Esophagus squamous epithelium (tissue), 5 donors: Measurements from ENCODE around the gene TLE6. TPM values are rescaled to one million over a fixed set of nuclear protein-coding genes. Genes with fewer than 3 reads are reported as not detected.

Experiments used
- DNase-seq: peaks from one replicate; lab custom pipeline; 2025; lab: John Stamatoyannopoulos, UW
- H3K27ac ChIP-seq, 4 donors: fragments of 200-600 bp; sonication (generic); one replicate each; pipeline ENCODE4 v1.5.1; 2016 to 2019; ENCODE audit warnings: mild to moderate bottlenecking in 1 of 4
- H3K27me3 ChIP-seq, 4 donors: fragments of 200-600 bp; sonication (generic); 1 replicate in 3 of 4; 2 replicates in 1 of 4; pipeline versions ENCODE4 v1.5.1 to v1.6.0; 2017 to 2021; ENCODE audit warnings: antibody characterized with exemption in 1 of 4
- H3K36me3 ChIP-seq, 3 donors: fragments of 200-600 bp; sonication (generic); one replicate each; pipeline ENCODE4 v1.5.1; 2016 to 2019
- H3K4me1 ChIP-seq, 3 donors: fragments of 200-600 bp; sonication (generic); one replicate each; pipeline ENCODE4 v1.5.1; 2017 to 2019
- H3K4me3 ChIP-seq, 4 donors: fragments of 200-600 bp; sonication (generic); 1 replicate in 3 of 4; 2 replicates in 1 of 4; pipeline ENCODE4 v1.5.1; 2016 to 2019; ENCODE audit warnings: mild to moderate bottlenecking in 2 of 4, moderate library complexity in 1 of 4
- H3K9me3 ChIP-seq, 3 donors: fragments of 200-600 bp; sonication (generic); one replicate each; pipeline ENCODE4 v1.5.1; 2016 to 2019
- POLR2A ChIP-seq, 4 donors: fragments of 450-650 bp; IDR thresholded peaks; one replicate each; pipeline ENCODE4 v1.6.1; 2017; ENCODE audit warnings: antibody characterized with exemption in 4 of 4, mild to moderate bottlenecking in 4 of 4, moderate library complexity in 3 of 4
- WGBS, 2 donors: methylation state at CpG; one replicate each; pipeline ENCODE4 v1.1.5; 2018; 5-methylcytosine and 5-hydroxymethylcytosine counted together
- intact Hi-C: fragments of 100-400 bp; cut with DNase I; formaldehyde crosslinking; loops from one replicate; pipeline ENCODE4 v1.15.0; 2022
- total RNA-seq, 4 donors: library from RNA; depleted of rRNA; stranded (reverse); fragments of >200 nt; gene quantifications; one replicate each; pipeline ENCODE4 v1.1.0, GENCODE V29; 2016
- TF ChIP-seq, protein P1 (sequence below), 6 experiments: fragments of 450-650 bp in 4 of 6; fragments of 200-600 bp in 2 of 6; sonication (generic) in 2 of 6; IDR thresholded peaks; one replicate each; pipeline ENCODE4 v1.5.1; 2016 to 2019; ENCODE audit warnings: antibody characterized with exemption in 6 of 6, mild to moderate bottlenecking in 4 of 6, moderate library complexity in 4 of 6
- donor health status: DM: yes; HTN: yes; CAD: no.

Gene TLE6
- total RNA-seq, 4 donors from 2014 or later = 0.59 to 3.3 (median 1.9) TPM; not detected in 1

DNA sequence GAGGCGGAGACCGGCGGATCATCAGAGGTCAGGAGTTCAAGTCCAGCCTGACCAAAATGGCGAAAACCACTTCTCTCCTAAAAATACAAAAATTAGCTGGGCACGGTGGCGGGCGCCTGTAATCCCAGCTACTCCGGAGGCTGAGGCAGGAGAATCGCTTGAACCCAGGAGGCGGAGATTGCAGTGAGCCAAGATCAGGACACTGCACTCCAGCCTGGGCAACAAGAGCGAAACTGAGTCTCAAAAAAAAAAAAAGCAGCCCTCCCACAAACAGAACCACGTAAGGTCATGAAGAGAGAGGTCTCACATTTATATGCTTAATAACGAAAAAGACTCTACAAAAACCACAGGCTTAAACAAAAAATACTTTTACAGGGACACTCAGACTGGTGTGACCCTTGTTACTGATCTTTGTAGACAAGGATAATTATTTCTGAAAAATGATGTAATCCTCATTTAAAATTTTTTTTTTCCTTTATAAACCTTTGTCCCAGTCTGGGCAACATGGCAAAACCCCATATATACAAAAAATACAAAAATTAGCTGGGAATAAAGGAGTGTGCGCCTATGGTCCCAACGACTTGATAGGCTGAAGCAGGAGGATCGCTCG, 31.7 kb upstream of the TLE6 start:
- 44 to 67% methylated on average over 9 to 16 of the region's 17 CpGs for WGBS, 2 donors
- DNase-seq = no peak
- intact Hi-C loops = loop anchor here (10.0 kb wide), 1 partner anchor 51 kb away; no protein-coding TSS in a partner anchor
- Histone ChIP-seq H3K9me3 (no peaks in the 10 kb centered on the region), H3K4me1 (peaks cover 13 to 44% (median 23%) of the 10 kb centered on the region in 3 donors), H3K27ac (peak overlapping the region; percentile 90 to 97 (median 93)), H3K4me3 (peak overlapping the region; percentile 65 to 91 (median 77)), H3K27me3 (no peaks in the 10 kb centered on the region), H3K36me3 (no peaks in the 10 kb centered on the region)
- no peak for TF ChIP-seq POLR2A (IDR thresholded peaks at IDR 0.05)
- TF ChIP-seq, protein P1, sequence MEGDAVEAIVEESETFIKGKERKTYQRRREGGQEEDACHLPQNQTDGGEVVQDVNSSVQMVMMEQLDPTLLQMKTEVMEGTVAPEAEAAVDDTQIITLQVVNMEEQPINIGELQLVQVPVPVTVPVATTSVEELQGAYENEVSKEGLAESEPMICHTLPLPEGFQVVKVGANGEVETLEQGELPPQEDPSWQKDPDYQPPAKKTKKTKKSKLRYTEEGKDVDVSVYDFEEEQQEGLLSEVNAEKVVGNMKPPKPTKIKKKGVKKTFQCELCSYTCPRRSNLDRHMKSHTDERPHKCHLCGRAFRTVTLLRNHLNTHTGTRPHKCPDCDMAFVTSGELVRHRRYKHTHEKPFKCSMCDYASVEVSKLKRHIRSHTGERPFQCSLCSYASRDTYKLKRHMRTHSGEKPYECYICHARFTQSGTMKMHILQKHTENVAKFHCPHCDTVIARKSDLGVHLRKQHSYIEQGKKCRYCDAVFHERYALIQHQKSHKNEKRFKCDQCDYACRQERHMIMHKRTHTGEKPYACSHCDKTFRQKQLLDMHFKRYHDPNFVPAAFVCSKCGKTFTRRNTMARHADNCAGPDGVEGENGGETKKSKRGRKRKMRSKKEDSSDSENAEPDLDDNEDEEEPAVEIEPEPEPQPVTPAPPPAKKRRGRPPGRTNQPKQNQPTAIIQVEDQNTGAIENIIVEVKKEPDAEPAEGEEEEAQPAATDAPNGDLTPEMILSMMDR (IDR thresholded peaks at IDR 0.05) = no peak

- H3K36me3 ChIP-seq = no peaks in the 10 kb centered on the region
- H3K4me3 ChIP-seq = peak overlapping the region; percentile 66 to 92 (median 84)
- whole genome bisulfite sequencing, 2 donors = 0 to 1% methylated on average over 10 to 11 of the region's 11 CpGs
- no peaks in the 10 kb centered on the region for H3K9me3 ChIP-seq
- DNase-seq = no peak
- no peak for TF ChIP-seq POLR2A (IDR thresholded peaks at IDR 0.05)
- TF ChIP-seq, protein P1 (IDR thresholded peaks at IDR 0.05) = no peak
- H3K27ac ChIP-seq = peak overlapping the region; percentile 96 to 99 (median 98)
- H3K27me3 ChIP-seq = no peaks in the 10 kb centered on the region
- intact Hi-C loops = loop anchor here (10.0 kb wide), 1 partner anchor 55 kb away; no protein-coding TSS in a partner anchor
- peaks cover 9 to 62% (median 18%) of the 10 kb centered on the region in 3 donors for H3K4me1 ChIP-seq
Measured at GRCh38 chr19:2949939-2950285, 27.5 kb upstream of the TLE6 start.

GRCh38 chr19:2950286-2951124, 26.9 kb upstream of the TLE6 start:
- H3K9me3 ChIP-seq = no peaks in the 10 kb centered on the region
- intact Hi-C loops = no loop called here
- peak overlapping the region; percentile 96 to 99 (median 98) for H3K27ac ChIP-seq
- H3K4me1 ChIP-seq = peaks cover 9 to 58% (median 15%) of the 10 kb centered on the region in 3 donors
- H3K4me3 ChIP-seq = peak overlapping the region; percentile 66 to 92 (median 84)
- peak; percentile 96 for DNase-seq
- 0 to 1% methylated on average over 38 to 45 of the region's 53 CpGs for WGBS, 2 donors
- no peaks in the 10 kb centered on the region for H3K27me3 ChIP-seq
- no peaks in the 10 kb centered on the region for H3K36me3 ChIP-seq
- TF ChIP-seq, protein P1 (IDR thresholded peaks at IDR 0.05) = no peak
- TF ChIP-seq POLR2A (IDR thresholded peaks at IDR 0.05) = peak in 3 of 4 donors; percentile 64 to 88 (median 85)

- H3K9me3 ChIP-seq = no peaks in the 10 kb centered on the region
- 27 to 31% methylated on average over 8 to 9 of the region's 9 CpGs for WGBS, 2 donors
- no peak for TF ChIP-seq POLR2A (IDR thresholded peaks at IDR 0.05)
- TF ChIP-seq, protein P1 (IDR thresholded peaks at IDR 0.05) = peak in 4 of 6 experiments; percentile 16 to 36 (median 22)
Measured at GRCh38 chr19:2952953-2953481, 24.3 kb upstream of the TLE6 start.

More at GRCh38 chr19:2952953-2953481, 24.3 kb upstream of the TLE6 start:
- peaks cover 9 to 52% (median 10%) of the 10 kb centered on the region in 3 donors for H3K4me1 ChIP-seq
- H3K27ac ChIP-seq = peak overlapping the region; percentile 77 to 89 (median 84)
- H3K36me3 ChIP-seq = no peaks in the 10 kb centered on the region
- no peak for DNase-seq
- H3K4me3 ChIP-seq = peak overlapping the region; percentile 13 to 52 (median 36)
- intact Hi-C loops = no loop called here
- no peaks in the 10 kb centered on the region for H3K27me3 ChIP-seq
